ENCODE data around the gene CASK.

Gene CASK

DNA sequence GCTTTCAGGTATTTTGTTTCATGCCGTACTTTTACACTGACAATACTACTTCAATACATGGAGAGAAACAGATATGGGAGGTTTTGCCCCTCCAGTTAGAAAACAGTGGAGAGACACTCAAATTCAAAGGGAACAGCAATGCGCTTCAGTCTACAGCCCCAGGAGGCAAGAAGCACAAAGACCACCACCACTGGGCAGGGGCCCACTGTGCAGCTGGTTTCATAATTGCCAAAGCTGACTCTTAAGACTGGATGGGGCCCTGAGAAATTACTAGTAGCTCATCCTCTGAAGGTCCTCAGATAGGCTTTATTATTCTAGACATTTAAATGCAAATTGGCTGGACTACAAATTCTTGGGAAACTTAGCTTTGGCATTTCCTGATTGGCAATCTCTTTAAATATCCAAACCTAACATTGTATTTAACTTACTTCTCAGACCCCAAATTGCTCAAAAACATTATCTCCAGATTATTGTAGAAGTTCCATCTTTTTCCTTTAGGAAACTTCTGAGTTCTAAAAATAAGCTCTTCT is 320.5 kb downstream of the CASK start:
- H3K4me2 ChIP-seq (ENCODE audit: insufficient read depth, low read length): no peak overlapping the region
- H3K36me3 ChIP-seq (ENCODE audit: insufficient read depth, low read length): peaks cover 11% of the 10 kb centered on the region; the same call in 1 of the 2 replicates
- H4K20me1 ChIP-seq (ENCODE audit: insufficient read depth, low read length): no peaks in the 10 kb centered on the region
- no peaks in the 10 kb centered on the region for H3K27me3 ChIP-seq (ENCODE audit: insufficient read depth, low read length, poor library complexity)
- H3K27ac ChIP-seq (ENCODE audit: low read length): no peak overlapping the region
- no peak overlapping the region for H2AFZ ChIP-seq (ENCODE audit: low read depth, low read length)
- H3K79me2 ChIP-seq (ENCODE audit: insufficient read depth, low read length): no peaks in the 10 kb centered on the region
- no peak overlapping the region for H3K9ac ChIP-seq (ENCODE audit: low read depth, low read length)
- H3K4me1 ChIP-seq (ENCODE audit: insufficient read depth, low read length): no peaks in the 10 kb centered on the region
- no peak for DNase-seq
- no peak overlapping the region for H3K4me3 ChIP-seq (ENCODE audit: low read depth in 1 of 2, low read length in 2 of 2)
- no peaks in the 10 kb centered on the region for H3K9me3 ChIP-seq (ENCODE audit: insufficient read depth, low read length, severe bottlenecking)
- ATAC-seq (ENCODE audit: insufficient read depth, low read depth): no peak
- TF ChIP-seq EZH2 (IDR thresholded peaks at IDR 0.05; ENCODE audit: borderline replicate concordance, low read depth, low read length, severe bottlenecking): no peak
- TF ChIP-seq, protein P1, sequence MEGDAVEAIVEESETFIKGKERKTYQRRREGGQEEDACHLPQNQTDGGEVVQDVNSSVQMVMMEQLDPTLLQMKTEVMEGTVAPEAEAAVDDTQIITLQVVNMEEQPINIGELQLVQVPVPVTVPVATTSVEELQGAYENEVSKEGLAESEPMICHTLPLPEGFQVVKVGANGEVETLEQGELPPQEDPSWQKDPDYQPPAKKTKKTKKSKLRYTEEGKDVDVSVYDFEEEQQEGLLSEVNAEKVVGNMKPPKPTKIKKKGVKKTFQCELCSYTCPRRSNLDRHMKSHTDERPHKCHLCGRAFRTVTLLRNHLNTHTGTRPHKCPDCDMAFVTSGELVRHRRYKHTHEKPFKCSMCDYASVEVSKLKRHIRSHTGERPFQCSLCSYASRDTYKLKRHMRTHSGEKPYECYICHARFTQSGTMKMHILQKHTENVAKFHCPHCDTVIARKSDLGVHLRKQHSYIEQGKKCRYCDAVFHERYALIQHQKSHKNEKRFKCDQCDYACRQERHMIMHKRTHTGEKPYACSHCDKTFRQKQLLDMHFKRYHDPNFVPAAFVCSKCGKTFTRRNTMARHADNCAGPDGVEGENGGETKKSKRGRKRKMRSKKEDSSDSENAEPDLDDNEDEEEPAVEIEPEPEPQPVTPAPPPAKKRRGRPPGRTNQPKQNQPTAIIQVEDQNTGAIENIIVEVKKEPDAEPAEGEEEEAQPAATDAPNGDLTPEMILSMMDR (IDR thresholded peaks at IDR 0.05; ENCODE audit: borderline replicate concordance, extremely low read depth, low read length, poor library complexity, severe bottlenecking): no peak

DNA sequence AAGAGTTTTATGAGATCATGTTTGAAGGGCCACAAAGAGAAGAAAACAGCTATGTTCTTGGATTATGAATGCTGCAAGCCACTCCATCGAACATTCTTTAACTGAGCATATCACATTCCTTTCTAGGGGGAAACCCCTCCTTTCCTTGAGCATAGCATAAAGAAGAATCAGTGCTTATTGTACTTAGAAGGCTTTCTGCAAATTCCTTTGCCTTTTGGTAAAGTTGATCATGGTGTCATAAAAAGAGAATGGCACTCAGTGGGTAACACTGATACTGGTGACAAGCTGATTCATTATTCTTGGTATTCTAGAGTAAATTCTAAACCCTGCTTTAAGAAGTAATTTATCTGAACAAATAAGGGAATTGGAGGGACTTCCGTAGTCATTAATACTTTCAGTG is 323.1 kb downstream of the CASK start:
- Histone ChIP-seq H3K36me3 (ENCODE audit: insufficient read depth, low read length) (peaks cover 3% of the 10 kb centered on the region), H3K4me2 (ENCODE audit: insufficient read depth, low read length) (no peak overlapping the region), H4K20me1 (ENCODE audit: insufficient read depth, low read length) (no peaks in the 10 kb centered on the region), H3K27me3 (ENCODE audit: insufficient read depth, low read length, poor library complexity) (no peaks in the 10 kb centered on the region), H3K79me2 (ENCODE audit: insufficient read depth, low read length) (no peaks in the 10 kb centered on the region), H3K4me3 (ENCODE audit: low read depth in 1 of 2, low read length in 2 of 2) (no peak overlapping the region), H3K27ac (ENCODE audit: low read length) (no peak overlapping the region), H3K9me3 (ENCODE audit: insufficient read depth, low read length, severe bottlenecking) (no peaks in the 10 kb centered on the region), H3K9ac (ENCODE audit: low read depth, low read length) (no peak overlapping the region), H3K4me1 (ENCODE audit: insufficient read depth, low read length) (no peaks in the 10 kb centered on the region), H2AFZ (ENCODE audit: low read depth, low read length) (no peak overlapping the region)
- no peak for TF ChIP-seq EZH2 (IDR thresholded peaks at IDR 0.05; ENCODE audit: borderline replicate concordance, low read depth, low read length, severe bottlenecking)
- TF ChIP-seq, protein P1 (IDR thresholded peaks at IDR 0.05; ENCODE audit: borderline replicate concordance, extremely low read depth, low read length, poor library complexity, severe bottlenecking): no peak
- ATAC-seq (ENCODE audit: insufficient read depth, low read depth): no peak
- DNase-seq: no peak

DNA sequence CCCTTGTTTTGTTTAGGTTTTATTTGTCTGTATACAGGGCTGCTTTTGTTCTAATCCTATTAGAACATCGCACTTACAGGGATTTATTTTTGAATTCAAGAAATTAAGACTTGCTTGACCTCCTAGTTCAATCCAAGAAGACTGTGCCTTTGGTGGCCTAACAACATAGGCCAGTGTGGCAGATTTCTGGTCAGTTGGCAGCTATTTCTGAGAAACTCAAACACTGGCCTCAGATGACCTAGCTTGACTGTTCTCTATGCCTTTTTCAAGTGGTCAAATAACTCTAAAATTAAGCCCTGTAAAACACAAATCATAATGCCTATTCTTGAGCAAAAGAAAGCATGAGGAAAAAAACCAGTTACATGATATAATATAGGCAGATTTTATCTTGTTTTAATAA is 323.8 kb downstream of the CASK start:
- Histone ChIP-seq H4K20me1 (ENCODE audit: insufficient read depth, low read length) (no peaks in the 10 kb centered on the region), H3K9ac (ENCODE audit: low read depth, low read length) (no peak overlapping the region), H3K79me2 (ENCODE audit: insufficient read depth, low read length) (no peaks in the 10 kb centered on the region), H3K9me3 (ENCODE audit: insufficient read depth, low read length, severe bottlenecking) (no peaks in the 10 kb centered on the region), H3K4me3 (ENCODE audit: low read depth in 1 of 2, low read length in 2 of 2) (no peak overlapping the region), H3K4me1 (ENCODE audit: insufficient read depth, low read length) (no peaks in the 10 kb centered on the region), H2AFZ (ENCODE audit: low read depth, low read length) (no peak overlapping the region), H3K27me3 (ENCODE audit: insufficient read depth, low read length, poor library complexity) (no peaks in the 10 kb centered on the region), H3K27ac (ENCODE audit: low read length) (no peak overlapping the region), H3K4me2 (ENCODE audit: insufficient read depth, low read length) (no peak overlapping the region), H3K36me3 (ENCODE audit: insufficient read depth, low read length) (peaks cover 3% of the 10 kb centered on the region)
- ATAC-seq (ENCODE audit: insufficient read depth, low read depth) (no peak), DNase-seq (no peak)
- TF ChIP-seq, protein P1 (IDR thresholded peaks at IDR 0.05; ENCODE audit: borderline replicate concordance, extremely low read depth, low read length, poor library complexity, severe bottlenecking): no peak
- no peak for TF ChIP-seq EZH2 (IDR thresholded peaks at IDR 0.05; ENCODE audit: borderline replicate concordance, low read depth, low read length, severe bottlenecking)

DNA sequence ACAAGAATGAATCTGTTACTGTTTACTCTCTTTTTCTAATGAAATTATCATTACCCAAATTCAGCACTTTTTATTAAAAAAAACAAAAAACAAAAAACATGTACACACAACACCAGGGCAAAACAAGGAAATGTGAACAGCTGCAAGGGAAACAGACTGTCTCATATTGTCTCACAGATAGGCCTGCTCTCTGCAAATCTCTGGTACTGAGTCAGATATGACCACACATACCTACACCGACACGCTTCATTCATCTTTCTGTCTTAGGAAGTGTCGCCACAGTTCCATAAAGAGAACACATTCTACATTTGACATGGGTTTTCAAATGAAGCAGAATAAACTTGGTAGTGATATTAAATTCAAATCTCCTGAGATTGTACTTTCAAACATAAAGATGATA is 326.8 kb downstream of the CASK start:
- Histone ChIP-seq H3K36me3 (ENCODE audit: insufficient read depth, low read length) (peaks cover 3% of the 10 kb centered on the region), H2AFZ (ENCODE audit: low read depth, low read length) (no peak overlapping the region), H3K9me3 (ENCODE audit: insufficient read depth, low read length, severe bottlenecking) (no peaks in the 10 kb centered on the region), H3K9ac (ENCODE audit: low read depth, low read length) (no peak overlapping the region), H3K4me1 (ENCODE audit: insufficient read depth, low read length) (no peaks in the 10 kb centered on the region), H3K4me3 (ENCODE audit: low read depth in 1 of 2, low read length in 2 of 2) (no peak overlapping the region), H3K27me3 (ENCODE audit: insufficient read depth, low read length, poor library complexity) (no peaks in the 10 kb centered on the region), H3K79me2 (ENCODE audit: insufficient read depth, low read length) (no peaks in the 10 kb centered on the region), H4K20me1 (ENCODE audit: insufficient read depth, low read length) (no peaks in the 10 kb centered on the region), H3K4me2 (ENCODE audit: insufficient read depth, low read length) (no peak overlapping the region), H3K27ac (ENCODE audit: low read length) (no peak overlapping the region)
- ATAC-seq (ENCODE audit: insufficient read depth, low read depth) (no peak), DNase-seq (no peak)
- TF ChIP-seq EZH2 (IDR thresholded peaks at IDR 0.05; ENCODE audit: borderline replicate concordance, low read depth, low read length, severe bottlenecking): no peak
- TF ChIP-seq, protein P1 (IDR thresholded peaks at IDR 0.05; ENCODE audit: borderline replicate concordance, extremely low read depth, low read length, poor library complexity, severe bottlenecking): no peak

All from DND-41 (cell line).